ENCODE data around the gene CAPN1. TPM values are rescaled to one million over a fixed set of nuclear protein-coding genes. Genes with fewer than 3 reads are reported as not detected.
A peak's percentile ranks its signal among the peaks of the same experiment; 100 is the strongest.
"Not testable (repeated sequence)": the region's sequence is repeated elsewhere in the genome, so short reads cannot be mapped to it uniquely, and the experiment has no call there.

The CAPN1 gene
- 100 to 1,000 TPM; 142 to 144 TPM for total RNA-seq
- long read RNA-seq, donor 1, partial matches to known transcripts = 22 of 80 reads
- long read RNA-seq, donor 1, other reads (novel, unspliced or antisense) = 58 of 80 reads
- long read RNA-seq, donor 2, partial matches to known transcripts = 106 of 355 reads
- long read RNA-seq, donor 2, other reads (novel, unspliced or antisense) = 249 of 355 reads

DNA sequence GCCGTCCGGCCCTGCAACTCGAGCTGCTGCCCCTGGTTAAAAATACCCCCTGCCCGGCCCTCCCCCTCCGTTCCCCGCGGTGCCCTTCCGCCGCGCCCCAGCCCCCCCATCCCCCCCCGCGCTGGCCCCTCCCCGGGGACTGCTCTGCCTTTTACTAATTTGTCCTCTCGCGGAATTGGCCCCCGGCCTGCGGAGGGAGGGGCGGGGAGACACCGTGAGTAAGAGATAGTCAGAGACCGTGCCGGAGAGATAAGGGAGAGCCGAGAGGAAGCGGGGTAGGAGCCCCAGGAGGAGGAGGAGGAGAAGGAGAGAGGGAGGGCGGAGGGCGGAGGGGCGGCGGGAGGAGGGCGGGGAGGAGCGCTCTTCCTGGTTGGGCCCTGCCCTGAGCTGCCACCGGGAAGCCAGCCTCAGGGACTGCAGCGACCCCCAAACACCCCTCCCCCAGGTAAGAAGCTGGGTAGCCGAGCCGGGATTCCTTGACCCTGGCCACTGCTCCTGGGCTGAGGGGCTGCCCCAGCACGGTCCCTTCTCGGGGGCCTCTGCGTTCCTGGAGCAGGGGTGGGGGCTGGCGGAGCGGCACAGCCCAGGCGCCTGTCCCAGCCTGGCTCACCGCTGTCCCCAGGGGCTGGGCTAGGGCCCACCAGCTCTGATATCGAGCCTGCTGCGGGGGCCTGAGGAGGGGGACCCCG is at the start of gene CAPN1:
TSS of gene CAPN1 (plus strand) at position 360 of the 689 bp plus-strand sequence. CDS start 774 bp downstream, outside the sequence.
- intact Hi-C loops (cut with DNase I) = loop anchor here (5.0 kb wide), 2 partner anchors 44 to 49 kb away; partner anchors contain the start of gene SYVN1 (in 1 of the 2)
- DNase-seq (ENCODE audit: low spot score) = peak; percentile 95

DNA sequence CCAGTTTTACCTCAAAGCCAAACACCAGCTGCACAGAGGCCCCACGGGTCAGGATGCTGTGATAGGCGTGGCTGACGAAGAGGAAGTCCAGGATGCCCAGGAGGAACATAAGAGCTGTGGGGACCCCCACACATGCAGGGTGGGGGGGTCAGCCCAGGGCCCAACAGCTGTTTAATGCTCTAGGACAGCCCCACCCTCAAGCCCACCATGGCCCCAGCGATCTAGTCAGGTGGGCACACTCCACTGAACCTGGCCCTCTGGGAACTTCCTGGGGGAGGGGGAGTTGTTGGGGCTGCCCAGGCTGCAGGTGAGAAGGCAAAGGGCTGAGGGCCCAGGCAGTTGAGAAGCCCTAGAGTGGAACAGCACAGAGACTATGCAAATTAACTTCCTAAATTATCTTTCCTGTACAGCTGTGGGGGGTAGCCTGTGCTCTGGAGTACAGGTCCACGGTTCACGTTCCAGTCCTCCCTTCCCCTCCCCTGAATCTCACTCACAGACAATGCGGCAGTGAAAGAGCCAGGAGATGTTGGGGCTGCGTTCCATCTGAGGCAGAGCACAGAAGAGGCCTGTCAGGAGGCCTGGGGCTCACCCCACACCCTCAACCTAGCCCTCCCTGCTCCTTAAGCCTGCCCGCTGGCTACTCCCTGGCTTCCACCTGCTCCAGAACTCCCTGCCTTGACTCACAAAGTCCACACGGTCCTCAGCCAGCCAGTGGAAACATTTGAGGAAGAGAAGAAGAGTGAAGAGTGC is 49.3 kb upstream of the CAPN1 start:
- no peak for DNase-seq (ENCODE audit: low spot score)
- intact Hi-C loops (cut with DNase I) = loop anchor here in 1 of 2 donors (5.0 kb wide), 1 partner anchor 50 kb away; the partner anchor contains the start of gene CAPN1

DNA sequence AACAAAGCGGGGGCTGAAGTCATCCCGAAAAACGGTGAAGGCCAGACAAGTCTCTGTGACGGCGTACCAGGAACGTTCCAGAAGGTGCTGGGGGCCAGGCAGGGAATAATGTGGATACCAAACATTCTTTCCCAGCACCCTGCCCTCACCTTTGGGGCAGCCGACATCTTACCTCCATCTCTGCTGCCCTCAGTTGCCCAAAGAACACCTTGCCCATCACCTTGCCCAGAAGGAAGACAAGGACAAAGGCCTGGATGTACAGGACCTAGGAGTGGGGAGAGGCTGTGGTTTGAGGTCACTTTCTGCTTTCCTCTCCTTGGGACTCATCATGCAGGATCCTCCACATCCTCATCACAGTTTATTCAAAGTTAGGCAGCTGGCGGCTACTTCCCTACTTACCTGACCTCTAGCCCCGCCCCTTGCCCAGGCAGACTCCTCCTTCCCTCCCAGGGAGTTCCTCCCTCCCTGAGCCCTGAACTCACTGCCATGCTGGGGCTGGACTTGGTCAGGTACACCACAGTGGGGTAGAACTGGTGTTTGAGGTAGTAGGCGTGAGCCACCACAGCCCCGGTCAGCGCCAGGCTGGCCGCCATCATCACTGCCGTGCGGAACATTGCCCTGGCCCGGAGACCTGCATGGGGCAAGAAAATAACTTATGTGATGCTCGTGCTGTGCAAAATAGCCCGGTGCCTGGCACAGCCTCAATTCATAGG is 48.6 kb upstream of the CAPN1 start:
- peak; percentile 78 for DNase-seq (ENCODE audit: low spot score)

DNA sequence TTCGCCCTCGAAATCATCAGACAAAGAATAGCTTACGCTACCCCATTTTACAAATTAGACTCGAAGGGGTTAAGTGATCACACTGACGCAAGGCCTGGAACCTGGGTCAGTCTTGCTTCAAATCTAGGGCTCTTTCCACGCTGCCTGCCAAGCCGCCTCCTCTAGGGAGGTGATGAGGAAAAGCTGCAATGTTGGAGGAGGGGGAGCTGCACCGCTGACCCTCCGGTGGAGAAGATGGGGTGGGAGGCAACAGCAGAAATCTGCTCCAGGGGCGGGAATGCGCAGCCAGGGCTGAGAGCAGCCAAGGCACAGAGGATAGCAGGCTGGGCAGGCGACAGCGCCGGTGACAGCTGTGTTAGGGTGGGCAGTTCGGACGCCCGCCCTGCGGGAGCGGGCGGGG is 48.0 kb upstream of the CAPN1 start:
- intact Hi-C loops (cut with DNase I) = loop anchor here in 1 of 2 donors (5.0 kb wide), 1 partner anchor 49 kb away; the partner anchor contains the start of gene CAPN1
- peak; percentile 91 for DNase-seq (ENCODE audit: low spot score)

More for the DNA sequence above, 48.6 kb upstream of the CAPN1 start:
- intact Hi-C loops (cut with DNase I) = loop anchor here in 1 of 2 donors (5.0 kb wide), 1 partner anchor 49 kb away; the partner anchor contains the start of gene CAPN1

DNA sequence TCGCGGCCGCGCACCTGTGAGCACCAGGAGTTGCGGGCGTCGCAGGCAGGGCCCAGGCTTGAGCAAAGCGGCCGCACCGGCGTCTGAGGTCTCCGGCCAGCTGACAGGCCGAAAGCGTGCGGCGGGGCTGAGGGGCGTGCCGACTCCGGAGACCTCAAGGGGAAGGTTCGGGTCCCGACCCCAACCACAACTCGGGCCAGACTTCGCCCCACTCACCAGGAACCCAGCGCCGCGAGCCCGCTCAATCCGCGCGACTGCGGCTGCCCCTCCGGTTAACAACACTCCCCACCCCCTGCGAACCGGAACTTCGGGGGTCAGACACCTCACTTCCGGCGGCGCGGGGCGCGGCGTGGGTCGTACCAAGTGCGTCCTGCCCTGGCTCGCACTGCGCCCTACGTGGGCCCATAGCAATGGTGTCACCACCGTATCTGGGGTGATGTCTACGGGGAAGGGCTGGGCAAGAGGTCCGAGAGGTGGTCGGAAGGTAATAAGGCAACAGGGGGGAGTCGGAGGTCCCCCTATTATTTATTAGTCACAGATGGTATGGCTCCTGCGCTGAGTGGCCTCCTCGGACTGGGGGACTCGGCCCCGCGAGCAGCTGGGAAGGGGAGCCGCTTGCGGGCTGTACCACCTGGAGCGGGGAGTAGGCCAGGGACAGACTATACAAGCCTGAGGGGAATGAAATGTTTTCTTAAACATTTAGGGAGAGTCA is 47.3 kb upstream of the CAPN1 start, which contains the start of gene SYVN1:
TSS of gene SYVN1 (minus strand) at position 280 of the 712 bp plus-strand sequence. CDS start 918 bp downstream, outside the sequence.
- intact Hi-C loops (cut with DNase I) = loop anchor here in 1 of 2 donors (5.0 kb wide), 1 partner anchor 48 kb away; the partner anchor contains the start of gene CAPN1
- DNase-seq (ENCODE audit: low spot score) = peak; percentile 97

DNA sequence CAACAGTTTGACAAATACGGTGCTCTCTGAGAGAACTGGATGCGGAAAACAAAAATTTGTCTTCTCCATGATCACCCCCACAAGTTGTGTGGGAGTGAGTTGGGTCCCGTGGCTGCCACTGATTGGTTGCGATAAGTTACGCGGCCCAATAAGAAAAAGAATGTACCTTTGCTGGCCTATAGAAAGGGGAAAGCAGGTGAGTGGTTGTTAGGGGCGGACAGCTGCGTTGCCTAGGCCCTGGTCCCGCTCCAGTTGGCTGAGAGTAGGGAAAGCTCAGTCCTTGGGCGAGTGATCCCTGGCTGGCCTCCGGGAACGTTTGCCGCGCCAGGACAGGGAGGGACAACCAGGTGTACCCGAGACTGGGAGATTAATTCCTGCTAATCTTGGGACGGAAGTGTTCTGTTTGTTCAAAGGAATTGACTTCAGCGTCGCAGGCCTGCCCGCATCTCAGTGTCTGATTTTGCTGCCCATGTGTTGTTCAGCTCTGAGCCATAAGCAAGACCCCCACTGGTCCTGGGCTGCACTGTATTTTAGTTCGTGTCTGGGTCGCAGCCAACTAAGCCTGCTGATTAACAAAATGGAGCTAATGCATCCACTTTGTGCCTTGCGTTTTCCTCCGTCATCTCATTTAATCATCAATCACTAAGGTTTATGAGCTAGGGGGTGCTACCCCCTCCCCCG is 46.6 kb upstream of the CAPN1 start:
- peak; percentile 94 for DNase-seq (ENCODE audit: low spot score)
- intact Hi-C loops (cut with DNase I) = loop anchor here (5.0 kb wide), 1 partner anchor 47 kb away; the partner anchor contains the start of gene CAPN1 (in 2 of the 2)

DNA sequence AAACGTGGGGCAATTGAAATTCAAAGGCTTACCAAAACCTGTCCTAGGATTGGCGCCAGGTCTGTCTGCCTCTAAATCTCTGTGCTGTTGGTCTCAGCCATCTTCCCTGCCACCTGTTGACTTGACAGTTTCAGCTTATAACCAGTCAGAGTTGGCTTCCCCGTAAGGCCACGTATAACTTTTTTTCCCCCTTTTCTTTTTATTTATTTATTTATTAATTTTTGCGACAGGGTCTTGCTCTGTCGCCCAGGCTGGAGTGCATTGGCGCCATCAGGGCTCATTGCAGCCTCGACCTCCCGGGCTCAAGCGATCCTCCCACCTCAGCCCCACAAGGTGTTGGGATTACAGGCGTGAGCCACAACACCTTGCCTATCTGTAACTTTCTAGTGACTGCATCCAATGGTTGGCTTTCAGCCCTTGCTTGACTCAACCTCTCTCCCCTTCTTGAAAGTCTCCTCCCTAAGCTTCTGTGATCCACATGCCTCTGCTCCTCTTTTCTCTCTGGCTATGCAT is 46.0 kb upstream of the CAPN1 start:
- DNase-seq (ENCODE audit: low spot score) = no peak
- intact Hi-C loops (cut with DNase I) = loop anchor here in 1 of 2 donors (5.0 kb wide), 1 partner anchor 47 kb away; the partner anchor contains the start of gene CAPN1

DNA sequence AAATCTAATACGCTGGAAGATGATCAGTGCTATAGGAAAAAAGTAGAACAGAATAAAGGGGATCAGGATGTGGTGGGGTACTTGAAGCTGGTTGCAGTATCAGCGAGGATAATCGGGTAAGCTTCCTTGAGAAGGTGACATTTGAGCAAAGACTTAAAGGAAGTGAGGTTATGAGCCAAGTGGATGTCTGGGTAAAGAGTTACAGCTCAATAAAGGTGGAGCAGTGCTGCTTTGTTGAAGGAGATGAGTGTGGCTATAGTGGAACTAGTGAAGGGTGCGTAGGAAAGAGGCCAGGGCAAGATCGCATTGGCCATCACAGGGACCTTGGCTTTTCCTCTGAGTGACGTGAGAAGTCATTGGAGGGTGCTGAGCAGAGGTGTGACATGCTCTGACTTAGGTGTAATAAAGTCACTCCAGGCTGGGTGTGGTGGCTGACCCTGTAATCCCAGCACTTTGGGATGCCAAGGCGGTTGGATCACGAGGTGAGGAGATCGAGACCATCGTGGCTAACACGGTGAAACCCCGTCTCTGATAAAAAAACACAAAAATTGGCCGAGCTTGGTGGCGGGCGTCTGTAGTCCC is 45.1 kb upstream of the CAPN1 start:
- no peak for DNase-seq (ENCODE audit: low spot score)
- intact Hi-C loops (cut with DNase I) = loop anchor here in 1 of 2 donors (5.0 kb wide), 1 partner anchor 46 kb away; the partner anchor contains the start of gene CAPN1

DNA sequence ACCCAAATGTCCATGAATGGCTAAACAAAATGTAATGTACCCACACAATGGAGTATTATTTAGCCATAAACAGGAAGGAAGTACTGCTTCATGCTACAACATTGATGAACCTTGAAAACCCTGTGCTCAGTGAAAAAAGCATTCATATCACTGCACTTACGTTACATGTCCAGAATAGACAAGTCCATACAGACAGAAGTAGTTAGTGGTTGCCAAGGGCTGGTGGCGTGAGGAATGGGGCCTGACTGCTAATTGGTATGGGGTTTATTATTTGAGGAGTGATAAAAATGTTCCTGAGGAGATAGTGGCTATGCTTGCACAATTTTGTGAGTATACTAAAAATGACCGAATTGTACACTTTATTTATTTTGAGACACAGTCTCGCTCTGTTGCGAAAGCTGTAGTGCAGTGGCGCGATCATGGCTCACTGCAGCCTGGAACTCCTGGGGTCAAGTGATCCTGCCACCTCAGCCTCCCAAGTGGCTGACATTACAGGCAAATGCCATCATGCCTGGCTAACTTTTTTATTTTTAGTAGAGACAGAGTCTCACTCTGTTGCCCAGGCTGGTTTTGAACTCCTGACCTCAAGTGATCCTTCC is 39.7 kb upstream of the CAPN1 start:
- intact Hi-C loops (cut with DNase I) = no loop called here
- no peak for DNase-seq (ENCODE audit: low spot score)

DNA sequence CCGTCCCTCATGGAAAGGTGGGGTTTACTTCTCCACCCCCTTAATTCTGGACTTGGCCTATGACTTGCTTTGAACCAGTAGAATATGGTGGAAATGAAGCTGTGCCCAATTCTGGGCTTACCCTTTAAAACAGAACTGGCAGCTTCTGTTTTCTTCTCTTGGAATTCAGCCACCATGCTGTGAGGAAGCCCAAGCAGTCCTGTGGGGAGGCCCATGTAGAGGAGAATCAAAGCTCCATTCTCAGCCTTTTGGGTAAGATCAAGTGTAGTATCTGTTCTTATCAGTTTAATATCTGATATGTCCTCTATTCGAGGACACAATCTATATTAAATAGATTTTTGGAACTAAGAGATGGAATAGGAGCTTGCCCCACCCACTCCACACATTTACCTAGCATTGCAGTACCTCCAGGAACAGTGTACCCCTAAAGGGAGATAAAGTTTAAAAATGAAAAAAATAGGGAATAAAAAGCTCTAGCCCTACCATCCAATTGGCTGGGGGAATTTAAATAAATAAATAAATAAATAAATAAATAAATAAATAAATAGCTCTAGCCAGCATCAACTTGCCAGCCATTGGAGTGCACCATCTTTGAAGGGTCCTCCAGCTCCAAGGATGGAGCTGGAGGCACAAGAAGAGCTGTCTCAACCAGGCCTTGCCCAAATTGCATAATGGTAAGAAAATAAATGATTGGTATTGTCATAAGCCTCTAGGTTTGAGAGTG is 34.2 kb upstream of the CAPN1 start:
- no peak for DNase-seq (ENCODE audit: low spot score)
- intact Hi-C loops (cut with DNase I) = no loop called here

DNA sequence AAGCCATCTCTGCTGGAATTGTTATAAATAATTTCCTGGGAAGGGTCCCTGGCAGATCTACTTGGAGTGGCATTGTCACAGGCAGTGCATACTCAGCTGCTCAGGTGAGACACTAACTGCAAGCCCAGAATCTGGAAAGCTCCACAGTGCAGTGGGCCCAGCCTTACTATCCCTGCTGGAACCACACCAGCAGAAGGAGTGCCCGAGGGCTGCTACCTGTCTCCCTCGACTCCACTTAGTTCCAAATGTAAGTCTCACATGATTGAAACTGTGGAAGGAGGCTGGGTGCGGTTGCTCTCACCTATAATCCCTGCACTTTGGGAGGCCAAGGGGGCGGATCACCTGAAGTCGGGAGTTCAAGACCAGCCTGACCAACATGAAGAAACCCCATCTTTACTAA is 33.1 kb upstream of the CAPN1 start:
- intact Hi-C loops (cut with DNase I) = no loop called here
- no peak for DNase-seq (ENCODE audit: low spot score)

DNA sequence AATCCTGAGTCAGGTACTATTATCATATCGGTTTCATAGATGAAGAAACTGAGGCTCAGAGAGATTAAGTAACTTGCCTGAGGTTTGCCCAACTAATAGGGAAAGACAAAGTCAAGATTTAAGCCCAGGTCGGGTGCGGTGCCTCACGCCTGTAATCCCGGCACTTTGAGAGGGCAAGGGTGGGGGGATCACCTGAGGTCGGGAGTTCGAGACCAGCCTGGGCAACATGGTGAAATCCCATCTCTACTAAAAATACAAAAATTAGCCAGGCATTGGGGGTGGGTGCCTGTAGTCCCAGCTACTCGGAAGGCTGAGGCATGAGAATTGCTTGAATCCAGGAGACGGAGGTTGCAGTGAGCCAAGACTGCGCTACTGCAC is 31.6 kb upstream of the CAPN1 start:
- DNase-seq (ENCODE audit: low spot score); intact Hi-C loops (cut with DNase I): not testable (repeated sequence)

DNA sequence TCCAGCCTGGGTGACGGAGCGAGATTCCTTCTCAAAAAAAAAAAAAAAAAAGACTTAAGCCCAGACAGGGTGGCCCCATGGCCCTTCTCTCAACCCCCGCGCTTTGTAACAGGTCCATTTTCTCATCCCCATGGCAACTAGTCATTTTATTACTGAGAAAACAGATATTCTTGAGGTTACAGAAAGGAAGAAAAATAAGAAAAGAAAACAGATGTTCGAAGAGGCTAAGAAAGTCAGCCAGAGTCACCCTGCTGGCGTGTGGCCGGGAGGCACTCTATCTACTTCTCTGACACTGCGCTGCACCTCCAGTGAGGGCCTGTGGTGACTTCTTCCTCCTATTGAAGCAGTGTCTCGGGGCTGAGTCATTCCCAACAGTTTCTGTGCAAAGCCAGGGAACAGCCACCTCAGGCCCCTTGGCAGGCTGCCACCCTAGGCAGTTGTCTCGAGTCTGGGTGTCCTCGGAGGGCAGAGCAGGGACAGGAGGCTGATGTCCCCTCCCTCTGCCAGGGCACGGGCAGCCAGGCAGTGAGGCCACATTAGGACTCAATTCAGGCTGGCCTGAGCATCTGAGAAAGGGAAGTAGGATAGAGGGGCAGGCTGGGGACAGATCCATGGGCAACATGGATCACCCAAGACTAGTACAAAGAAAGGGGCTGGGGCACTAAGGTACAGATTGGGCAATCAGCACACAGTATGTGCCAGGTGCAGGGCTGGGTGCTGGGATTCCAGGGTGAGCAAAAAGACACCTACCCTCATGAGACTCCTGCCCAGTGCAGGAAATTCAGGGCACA is 31.0 kb upstream of the CAPN1 start:
- peak; percentile 94 for DNase-seq (ENCODE audit: low spot score)
- intact Hi-C loops (cut with DNase I) = no loop called here

DNA sequence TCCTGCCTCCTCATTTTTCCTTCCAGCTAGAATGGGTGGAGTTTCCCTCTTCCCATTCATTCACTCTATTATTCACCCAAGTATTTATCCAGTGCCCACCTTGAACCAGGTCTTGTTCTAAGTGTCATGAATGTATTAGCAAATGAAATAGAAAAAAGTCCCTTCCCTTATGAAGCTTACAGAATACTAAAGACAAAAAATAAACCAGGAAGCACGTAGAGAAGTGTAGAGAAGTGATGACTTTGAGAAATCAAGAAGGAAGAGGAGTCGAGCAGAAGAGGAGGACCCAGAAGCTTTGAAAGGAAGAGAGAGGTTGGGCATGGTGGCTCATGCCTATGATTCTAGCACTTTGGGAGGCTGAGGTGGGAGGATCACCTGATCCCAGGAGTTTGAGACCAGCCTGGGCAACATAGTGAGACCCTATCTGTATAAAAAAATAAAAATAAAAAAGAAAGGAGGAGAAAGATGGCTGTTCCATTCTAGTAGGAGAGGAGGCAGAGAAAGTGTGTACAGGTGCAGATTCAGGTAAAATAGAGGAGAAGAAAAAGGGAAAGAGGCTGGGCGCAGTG is 30.3 kb upstream of the CAPN1 start:
- no peak for DNase-seq (ENCODE audit: low spot score)
- intact Hi-C loops (cut with DNase I) = no loop called here

DNA sequence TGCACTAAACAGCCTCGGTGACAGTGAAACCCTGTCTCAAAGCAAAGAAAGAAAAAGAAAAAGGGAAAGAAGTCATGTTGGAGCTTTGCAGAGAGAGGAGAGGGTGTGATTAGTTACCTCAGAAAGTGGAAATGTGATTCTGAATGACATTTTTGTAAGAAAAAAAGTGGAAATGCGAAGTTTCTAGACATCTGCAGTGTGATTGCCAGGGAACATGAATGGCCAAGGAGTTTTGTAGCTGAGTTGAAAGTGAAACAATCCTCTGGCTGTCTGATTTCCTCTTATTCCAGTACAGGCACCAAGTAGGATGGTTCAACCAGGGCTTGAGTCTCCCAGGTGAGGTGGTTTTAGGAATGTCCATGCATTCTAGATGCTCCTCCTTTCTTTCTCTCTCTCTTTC is 29.6 kb upstream of the CAPN1 start:
- intact Hi-C loops (cut with DNase I) = no loop called here
- no peak for DNase-seq (ENCODE audit: low spot score)

Data from posterior vena cava (tissue), 2 donors.